NCI-H345 (cell line): ENCODE results near the gene SCAPER.

ENCODE experiments used
- DNase-seq: peaks from one replicate; lab custom pipeline; 2025; lab: John Stamatoyannopoulos, UW

Gene SCAPER

DNA sequence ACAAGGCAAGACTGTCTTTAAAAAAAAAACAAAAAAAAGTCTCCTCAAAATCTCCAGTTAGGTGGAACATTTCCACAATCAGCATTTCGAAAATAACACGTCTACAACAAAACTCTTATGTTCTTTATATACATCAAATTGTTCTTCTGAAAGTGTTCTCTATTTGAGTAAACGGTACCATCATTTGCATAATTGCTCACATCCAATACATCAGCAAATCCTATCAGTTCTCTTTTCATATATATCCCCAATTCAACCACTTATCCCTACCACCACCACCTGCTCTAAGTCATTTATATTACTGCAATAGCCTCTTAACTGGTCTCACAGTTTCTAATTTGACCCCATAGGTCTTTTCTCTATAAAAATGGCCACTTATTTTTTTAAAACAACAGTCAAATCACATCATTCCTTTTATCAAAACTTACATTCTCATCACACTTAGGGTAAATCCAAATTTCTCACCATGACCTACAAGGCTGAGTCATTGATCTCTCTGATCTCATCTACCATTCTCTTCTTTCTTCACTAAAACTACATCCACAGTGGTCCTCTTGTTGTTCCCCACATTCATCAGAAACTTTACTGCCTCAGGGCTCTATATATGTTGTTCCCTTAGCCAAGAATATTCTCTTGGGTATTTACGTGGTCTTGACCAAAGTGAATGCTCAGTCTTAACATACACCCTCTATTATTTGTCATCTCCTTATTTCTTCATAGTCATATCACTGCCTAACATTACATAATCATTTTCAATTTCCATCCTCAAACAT, 237.0 kb downstream of the SCAPER start:
- no peak for DNase-seq

DNA sequence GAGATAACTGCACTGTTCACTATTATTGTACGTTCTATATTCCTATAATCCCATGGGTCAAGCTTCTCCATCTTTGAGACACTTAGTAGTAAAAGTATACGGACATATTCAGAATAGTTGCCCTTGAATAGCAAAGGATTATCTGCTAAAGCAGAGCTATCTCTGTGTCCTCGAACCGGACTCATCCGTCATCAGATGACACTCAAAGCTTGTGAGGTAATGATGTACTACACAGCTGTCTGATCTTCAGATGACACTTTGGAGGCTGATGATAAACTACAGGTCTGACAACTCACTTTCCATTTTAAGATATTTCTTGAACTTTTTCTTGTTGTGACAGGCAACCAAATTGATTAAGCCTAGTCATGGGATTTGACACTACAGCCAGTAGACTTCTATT, 240.2 kb downstream of the SCAPER start:
- DNase-seq = peak; percentile 3

DNA sequence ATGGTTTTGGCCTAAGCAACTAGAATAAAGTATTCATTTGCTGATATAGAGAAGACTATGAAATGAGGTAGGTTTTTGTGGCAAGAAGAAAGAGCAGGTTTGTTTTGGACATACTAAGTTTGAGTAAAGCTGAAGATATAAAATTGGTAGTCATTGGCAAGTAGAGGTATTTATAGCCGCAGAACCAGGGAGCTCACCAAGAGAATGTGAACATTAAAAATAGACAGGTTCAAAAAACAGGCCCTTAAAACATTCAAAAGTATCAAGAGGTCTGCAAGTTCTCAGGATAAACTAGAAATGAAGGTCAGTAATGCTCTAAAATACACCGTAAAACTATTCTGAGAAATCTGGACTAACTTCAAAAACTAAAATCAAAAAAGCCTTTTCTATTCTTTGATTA, 240.7 kb downstream of the SCAPER start:
- no peak for DNase-seq

DNA sequence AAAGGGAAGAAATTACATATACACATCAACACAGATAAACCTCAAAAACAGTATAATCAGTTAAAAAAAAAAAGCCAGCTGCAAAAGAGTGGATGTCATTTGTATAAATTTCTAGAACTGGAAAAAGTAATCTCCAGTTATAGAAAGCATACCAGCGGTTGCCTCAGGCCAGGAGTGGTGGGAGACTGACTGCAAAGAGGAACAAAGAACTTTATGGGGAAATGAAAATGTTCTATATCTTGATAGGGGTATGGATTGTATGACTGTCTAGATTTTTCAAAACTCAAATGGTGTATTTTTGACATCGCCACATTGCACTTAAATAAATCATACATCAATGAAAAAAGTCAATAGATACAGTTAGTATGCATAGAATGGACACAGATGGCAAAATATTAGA, 241.6 kb downstream of the SCAPER start:
- no peak for DNase-seq

DNA sequence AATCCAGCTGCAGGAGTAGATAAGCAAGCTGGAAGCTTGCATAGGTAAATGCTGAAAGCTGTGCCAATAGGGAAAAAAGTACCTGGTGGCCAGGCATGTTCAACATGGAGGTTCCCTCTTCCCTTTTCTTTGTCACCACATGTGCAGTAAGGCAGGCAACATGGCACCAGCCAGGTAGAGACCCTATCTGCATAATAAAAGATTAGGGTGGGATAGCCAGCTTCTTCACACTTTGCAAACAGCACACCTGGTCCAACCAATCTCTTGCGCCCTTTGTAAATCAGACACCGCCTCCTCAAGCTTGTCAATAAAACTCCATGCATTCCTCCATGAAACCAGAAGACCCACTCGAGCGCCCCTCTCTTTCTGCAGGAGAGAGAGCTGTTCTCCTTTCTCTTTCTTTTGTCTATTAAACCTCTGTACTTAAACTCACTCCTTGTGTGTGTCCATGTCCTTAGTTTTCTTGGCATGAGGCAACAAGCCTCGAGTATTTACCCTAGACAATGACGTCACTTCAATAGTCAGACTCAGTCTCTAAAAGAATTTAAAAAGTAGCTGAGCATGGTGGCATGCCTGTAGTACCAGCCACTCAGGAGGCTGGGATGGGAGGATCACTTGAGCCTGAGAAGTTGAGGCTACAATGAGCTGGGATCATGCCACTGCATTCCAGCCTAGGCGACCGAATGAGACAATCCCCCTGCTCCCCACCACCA, 256.3 kb downstream of the SCAPER start:
- no peak for DNase-seq

DNA sequence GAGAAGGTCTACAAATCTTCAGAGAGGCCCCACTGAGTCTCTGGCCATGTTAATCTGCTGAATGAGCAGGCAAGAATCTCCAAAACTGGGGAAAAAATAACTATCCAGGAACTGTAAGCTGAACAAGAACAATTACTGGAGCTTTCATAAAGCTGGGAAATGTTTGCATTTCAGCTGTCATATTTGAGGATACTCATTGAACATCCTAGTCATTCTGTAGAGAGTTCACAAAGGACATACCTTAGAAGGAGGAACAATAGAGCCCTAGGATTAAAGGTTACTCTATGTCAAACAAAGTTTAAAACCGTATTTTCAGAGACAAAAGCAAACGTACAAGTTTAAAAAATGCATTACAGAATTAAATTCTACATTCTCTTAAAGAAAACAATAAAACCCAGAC, 257.5 kb downstream of the SCAPER start:
- no peak for DNase-seq

DNA sequence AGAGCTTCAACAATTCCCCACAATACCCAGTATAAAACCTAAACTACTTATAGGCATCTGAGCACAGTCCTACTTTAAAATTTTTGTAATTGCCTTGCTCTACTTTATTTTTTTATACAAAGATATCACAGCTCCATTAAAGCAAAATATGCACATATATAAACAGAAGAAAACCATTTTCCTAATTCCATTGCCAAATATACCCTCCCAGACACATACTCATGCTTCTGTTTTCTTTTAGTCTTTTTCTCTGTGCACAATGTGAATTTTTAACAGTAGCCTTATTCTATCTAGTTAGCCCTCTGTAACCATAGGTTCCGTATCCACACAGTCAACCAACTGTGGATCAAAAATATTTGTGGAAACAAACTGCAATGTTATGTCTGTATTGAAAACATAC, 260.5 kb downstream of the SCAPER start:
- DNase-seq = no peak

DNA sequence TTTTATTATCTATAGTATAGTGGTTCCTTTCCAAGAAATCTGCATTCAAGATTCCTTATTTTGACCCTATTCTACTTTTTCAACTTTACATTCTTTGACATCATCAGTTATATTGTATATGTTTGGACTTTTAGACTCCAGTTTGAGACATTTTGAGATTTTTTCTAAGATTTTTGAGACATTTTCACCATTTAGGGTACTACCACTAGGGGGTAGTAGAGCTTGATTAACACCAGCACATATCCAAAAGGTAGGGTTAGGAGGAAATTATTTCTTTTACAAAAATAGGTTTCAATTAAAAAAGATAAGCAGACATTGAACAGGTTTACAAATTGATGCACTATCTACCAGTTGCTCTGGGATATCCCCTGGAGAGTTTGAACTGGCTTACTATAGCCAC, 262.5 kb downstream of the SCAPER start:
- DNase-seq = no peak

DNA sequence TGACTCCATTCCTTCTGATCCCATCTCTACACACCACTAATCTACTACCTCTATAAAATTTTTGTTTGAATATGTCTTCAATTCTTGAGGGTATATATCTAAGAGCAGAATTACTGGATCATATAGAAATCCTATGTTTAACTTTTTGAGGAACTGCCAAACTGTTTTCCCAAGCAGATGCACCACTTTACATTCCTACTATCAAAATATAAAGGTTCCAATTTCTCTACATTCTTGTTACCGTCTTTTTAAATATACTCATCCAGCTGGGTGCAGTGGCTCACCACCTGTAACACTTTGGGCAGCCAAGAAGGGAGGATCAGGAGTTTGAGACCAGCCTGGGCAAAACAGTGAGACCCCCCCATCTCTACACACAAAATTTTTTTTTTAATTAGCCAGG, 268.0 kb downstream of the SCAPER start:
- DNase-seq = no peak

DNA sequence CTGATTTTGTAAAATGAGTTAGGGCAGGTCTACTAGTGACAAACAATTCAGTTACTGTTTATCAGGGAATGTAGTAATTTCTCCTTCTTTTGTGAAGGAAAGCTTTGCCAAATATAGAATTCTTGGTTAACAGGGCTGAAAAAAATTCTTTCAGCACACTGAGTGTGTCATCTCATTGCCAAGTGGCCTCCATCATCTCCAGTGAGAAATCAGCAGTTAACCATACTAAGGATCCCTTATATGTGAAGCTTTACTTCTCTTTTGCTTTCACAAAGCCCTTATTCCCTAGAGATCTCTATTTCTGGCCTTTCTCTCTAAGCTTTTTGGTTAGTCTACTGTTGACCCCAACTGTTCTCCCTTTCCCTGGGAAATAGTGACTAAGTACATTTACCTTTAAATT, 269.1 kb downstream of the SCAPER start:
- no peak for DNase-seq

DNA sequence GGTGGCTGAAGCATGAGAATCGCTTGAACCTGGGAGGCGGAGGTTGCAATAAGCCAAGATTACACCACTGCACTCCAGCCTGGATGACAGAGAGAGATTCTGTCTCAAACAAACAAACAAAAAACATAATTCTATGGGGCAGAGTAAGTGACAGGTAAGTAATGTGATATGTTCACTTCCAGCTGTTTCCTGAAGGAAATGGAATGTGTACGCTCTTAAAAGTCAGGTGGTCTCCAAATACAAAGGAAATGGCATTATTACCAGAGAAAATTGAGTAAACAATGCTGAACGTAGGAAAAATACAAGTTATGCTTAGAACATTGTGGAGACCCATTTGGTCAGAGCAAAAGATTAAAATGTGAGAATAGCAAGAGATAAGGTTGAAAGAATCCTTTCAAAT, 278.5 kb downstream of the SCAPER start:
- DNase-seq = no peak

DNA sequence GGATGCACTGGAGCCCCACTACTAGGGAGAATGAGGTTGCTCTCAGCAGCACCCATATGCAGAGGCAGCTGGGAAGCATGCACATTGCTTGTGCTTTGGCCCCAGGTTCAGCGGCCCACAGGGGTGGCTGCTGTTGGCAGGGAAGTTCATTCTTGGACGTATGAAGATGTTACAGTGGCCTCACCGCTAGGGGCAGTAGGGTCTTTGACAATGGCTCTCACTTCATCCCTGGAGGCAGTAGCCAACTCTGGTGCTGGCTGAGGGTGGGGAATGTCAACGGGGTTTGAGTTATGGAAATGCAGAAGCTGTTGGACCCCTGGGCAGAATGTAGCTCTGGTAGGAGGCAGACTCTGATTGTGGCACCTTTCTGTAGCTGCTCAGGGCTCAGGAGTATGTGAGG, 279.9 kb downstream of the SCAPER start:
- no peak for DNase-seq

DNA sequence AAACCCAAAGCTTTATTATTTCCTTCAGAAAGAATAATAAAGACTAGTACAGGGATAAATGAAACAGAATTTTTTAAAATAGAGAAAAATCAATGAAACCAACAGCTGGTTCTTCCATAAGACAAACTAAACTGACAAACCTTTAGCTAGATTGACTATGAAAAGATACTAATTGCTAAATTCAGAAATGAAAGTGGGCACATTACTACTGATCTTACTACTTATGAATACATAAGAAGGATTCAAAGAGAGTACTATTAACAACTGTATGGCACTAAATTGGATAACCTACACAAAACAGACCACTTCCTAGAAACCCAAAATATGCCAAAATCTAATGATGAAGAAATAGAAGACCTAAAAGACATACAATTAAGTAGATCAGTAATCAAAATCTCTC, 290.4 kb downstream of the SCAPER start:
- no peak for DNase-seq

DNA sequence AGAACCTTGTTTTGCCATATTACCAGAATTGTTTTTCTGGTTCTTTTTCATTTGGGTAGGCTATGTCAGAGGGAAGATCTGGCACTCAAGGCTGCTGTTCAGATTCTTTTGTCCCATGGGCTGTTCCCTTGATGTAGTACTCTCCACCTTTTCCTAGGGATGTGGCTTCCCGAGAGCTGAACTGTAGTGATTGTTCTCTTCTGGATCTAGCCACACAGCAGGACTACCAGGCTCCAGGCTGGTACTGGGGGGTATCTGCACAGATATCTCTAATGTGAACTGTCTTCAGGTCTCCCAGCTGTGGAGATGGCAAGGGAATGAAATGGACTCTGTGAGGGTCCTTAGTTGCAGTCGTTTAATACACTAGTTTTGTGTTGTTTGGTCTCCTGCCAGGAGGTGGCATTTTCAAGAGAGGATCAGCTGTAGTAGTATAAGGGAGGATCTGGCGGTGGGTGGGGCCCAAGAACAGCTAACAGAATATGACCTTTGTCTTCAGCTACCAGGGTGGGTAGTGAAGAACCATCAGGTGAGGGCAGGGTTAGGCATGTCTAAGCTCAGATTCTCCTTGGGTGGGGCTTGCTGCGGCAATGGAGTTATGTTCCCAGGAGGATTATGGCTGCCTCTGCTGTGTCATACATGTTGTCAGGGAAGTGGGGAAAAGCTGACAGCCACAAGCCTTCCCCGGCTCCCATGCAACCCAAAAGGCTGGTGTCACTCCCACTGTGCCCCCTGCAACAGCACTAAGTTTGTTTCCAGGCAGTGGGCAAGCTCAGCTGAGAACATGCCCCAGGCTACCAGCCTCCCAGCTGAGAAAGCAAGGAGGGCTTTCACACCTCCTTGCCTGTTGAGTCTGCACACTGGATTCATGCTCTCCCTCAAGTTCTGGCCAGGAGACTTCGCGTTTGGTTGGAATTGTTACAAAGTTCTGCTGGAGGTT, 316.1 kb downstream of the SCAPER start:
- no peak for DNase-seq

DNA sequence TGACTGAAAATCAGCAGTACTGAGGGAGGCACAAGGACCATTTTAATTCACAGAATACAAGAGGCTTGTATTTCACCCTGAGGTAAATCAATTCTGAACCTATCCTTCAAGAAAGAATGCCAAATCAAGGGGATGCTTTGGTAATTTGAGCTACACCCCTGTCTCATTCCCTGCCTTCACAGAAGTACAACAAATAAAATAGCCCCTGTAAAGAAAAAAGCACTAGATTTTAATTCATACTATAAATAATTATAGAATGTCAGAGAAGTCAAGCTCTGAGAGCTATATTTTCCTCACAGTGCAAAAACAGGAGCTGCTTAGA, 319.6 kb downstream of the SCAPER start:
- no peak for DNase-seq

DNA sequence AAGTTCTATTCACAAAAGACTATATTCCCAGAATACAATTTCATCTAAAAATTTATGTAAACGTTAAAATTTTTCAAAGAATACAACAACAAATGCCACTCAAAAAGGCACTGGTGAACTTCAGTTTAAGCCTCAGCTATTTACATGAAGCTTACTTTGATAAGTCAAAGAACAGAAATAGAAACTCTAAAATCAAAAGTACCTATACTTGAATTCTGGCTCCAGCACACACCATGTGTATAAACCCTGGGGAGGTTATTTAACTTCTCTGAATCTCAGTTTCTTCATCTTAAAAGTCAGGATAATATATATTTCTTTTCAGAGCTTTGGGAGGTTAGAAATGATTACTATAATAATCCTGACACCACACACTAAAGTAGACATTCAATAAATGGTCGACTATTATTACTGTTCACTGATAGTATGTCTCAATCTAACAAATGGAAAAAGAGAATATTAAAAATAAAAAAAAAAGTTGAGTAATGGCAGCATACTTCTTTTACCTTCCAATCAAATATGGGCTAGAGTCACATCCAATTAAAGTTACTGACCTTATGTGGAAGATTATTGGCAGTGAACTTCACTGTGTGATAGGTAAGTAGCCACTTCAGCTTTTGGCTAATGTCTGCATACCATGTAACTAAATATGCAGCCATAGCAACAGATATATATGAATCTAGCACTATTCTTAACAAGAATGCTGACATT, 320.1 kb downstream of the SCAPER start:
- DNase-seq = no peak

DNA sequence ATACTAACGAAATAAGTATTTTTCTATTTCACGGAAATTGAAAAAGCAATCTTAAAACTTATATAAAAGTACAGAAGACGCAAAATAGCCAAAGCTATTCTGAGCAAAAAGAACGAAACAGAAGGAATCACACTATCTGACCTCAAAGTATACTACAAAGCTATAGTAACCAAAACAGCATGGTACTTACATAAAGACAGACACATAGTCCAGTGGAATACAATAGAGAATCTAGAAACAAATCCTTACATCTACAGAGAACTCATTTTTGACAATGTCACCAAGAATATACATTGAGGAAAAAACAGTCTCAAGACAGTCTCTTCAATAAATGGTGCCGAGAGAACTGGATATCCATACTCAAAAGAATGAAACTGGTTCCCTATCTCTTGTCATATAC, 322.6 kb downstream of the SCAPER start:
- no peak for DNase-seq

DNA sequence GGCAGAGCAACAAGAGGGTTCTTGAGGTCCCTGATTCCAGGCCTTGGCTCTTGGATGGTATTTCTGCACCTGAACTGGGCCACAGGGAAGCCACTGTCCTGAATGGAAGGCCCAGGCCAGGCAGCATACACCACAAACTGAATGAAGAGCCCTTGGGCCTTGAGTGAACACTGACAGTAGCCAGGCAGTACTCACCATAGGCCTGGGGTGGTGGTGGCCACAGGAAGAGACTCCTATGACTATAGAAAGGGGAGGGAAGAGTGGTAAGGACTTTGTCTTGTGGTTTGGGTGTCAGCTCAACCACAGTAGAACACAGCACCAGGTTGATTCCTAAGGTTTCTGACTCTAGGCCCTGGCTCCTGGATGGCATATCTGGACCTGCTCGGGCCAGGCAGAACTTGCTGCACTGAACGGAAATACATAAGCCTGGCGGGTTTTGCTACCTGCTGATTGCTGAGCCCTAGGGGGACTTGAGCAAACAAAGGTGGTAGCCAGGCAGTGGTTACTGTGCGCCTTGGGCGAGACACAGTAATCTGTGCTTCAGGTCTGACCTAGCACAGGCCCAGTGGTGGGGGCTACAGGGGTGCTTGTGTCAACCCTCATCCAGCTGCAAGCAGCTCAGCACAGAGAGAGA, 327.1 kb downstream of the SCAPER start:
- no peak for DNase-seq

DNA sequence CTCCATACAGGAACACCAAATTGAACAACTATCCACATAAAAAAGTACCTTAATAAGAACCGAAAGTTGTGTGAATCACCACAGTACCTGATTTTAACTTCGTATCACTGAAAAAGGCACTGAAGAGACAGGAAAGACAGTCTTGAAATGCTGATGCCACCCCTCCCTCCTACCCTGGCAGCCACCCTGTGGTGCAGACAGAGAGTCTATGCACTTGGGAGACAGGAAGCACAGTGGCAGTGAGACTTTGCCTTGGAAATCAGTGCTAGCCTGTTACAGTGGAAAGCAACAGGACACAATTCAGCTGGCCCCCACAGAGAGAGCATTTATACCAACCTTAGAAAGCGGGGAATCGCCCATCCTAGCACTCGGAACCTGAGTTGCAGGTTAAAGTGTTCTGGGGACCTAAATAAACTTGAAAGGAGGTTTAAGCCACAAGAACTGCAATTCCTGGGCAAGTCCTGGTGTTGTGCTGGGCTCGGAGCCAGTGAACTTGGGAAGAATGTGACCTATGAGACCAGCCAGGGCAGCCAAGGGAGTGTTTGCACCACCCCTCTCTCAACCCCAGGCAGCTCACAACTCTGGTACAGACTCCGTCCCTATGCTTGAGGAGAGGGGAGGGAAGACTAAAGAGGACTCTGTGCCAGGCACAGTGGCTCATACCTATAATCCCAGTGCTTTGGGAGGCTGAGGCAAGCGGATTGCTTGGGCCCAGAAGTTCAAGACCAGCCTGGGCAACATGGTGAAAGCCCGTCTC, 328.4 kb downstream of the SCAPER start:
- no peak for DNase-seq

DNA sequence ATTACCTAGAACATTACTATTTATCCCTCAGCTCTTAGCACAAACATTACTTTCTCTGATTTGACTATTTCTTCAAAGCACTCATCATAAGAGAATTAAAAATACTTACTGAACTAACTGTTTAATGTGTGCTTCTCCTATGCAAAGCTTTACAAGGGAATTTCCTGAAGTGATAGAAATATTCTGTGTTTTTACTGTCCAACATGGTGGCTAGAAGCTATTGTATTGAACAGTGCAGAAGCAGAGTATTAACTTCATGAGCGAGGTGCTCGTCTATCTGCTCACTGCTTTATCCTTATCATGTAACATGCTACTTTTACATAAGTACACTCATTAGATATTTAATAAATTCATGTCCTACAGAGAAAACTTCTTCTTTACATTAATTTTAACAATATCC, 329.5 kb downstream of the SCAPER start:
- no peak for DNase-seq

DNA sequence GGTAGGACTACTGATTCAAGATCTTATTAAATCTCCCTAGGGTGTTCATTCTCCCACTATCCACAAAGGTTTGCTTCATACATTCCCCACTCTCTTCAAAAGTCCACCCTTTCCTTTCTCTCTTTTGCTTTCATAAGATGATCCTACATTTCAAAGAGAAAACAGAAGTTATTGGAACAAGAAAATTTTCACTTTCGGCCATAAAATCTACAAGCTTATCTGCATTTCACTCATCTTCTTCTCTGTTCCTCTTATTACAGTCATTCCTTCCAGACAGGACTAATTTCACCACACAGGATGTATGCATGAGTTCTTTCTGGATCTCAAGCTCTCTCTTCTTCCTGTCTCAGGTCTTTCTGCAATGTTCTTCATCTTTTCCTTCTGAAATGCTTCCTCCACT, 329.9 kb downstream of the SCAPER start:
- no peak for DNase-seq
